Activated B cell treated with CpG ODN at 0.5 μM for 24 hours (primary cell): ENCODE measurements around the gene PBXIP1. TPM values are rescaled to one million over a fixed set of nuclear protein-coding genes. Genes with fewer than 3 reads are reported as not detected.

Experiments
- ATAC-seq: fragments of 200-7000 bp; cut with Tn5 transposase; one replicate; pipeline ENCODE4 v1.10.0; 2021; ENCODE audit warnings: low read depth, mild to moderate bottlenecking, moderate library complexity
- CTCF ChIA-PET: fragments of 350-600 bp; sonication (Branson Sonifier 250); formaldehyde crosslinking; loops from one replicate; lab custom pipeline; 2021; ENCODE audit warnings: antibody characterized with exemption; lab: Charles Lee
- POLR2A ChIA-PET: fragments of 350-600 bp; sonication (Branson Sonifier 250); formaldehyde crosslinking; loops from one replicate; lab custom pipeline; 2021; ENCODE audit warnings: antibody characterized with exemption; lab: Charles Lee
- DNase-seq: peaks from one replicate; pipeline ENCODE4 v3.0.0; 2022
- H3K27ac Mint-ChIP-seq: one replicate; pipeline ENCODE4 v1.8.0; 2020; ENCODE audit warnings: mixed read lengths
- H3K27me3 Mint-ChIP-seq: one replicate; pipeline ENCODE4 v1.8.0; 2021; ENCODE audit warnings: mixed read lengths
- H3K36me3 Mint-ChIP-seq: one replicate; pipeline ENCODE4 v1.8.0; 2021; ENCODE audit warnings: low read depth, mixed read lengths
- H3K4me1 Mint-ChIP-seq: one replicate; pipeline ENCODE4 v1.8.0; 2021; ENCODE audit warnings: mixed read lengths
- H3K4me3 Mint-ChIP-seq: one replicate; pipeline ENCODE4 v1.8.0; 2020; ENCODE audit warnings: mild to moderate bottlenecking, mixed read lengths
- H3K9me3 Mint-ChIP-seq: one replicate; pipeline ENCODE4 v1.8.0; 2020; ENCODE audit warnings: mixed read lengths
- CTCF ChIP-seq: fragments of 200-600 bp; IDR thresholded peaks from one replicate; pipeline ENCODE4 v1.8.0; 2022; ENCODE audit warnings: antibody characterized with exemption, mild to moderate bottlenecking
- intact Hi-C: fragments of 100-400 bp; cut with micrococcal nuclease; formaldehyde crosslinking; loops from one replicate; pipeline ENCODE4 v1.15.1; 2024
- total RNA-seq: library from RNA; stranded (reverse); gene quantifications from 2 replicates; pipeline ENCODE4 v1.2.3, GENCODE V29; 2022

PBXIP1 gene
- total RNA-seq, 1 donor from 2014 or later = 42.4 TPM

GRCh38 chr1:154934358-154934948, 21.4 kb downstream of the PBXIP1 start:
- CTCF ChIA-PET = no interaction called here
- Mint-ChIP-seq H3K9me3 (no peaks in the 10 kb centered on the region), H3K36me3 (peaks cover 26% of the 10 kb centered on the region), H3K27me3 (no peaks in the 10 kb centered on the region), H3K4me3 (no peak overlapping the region), H3K27ac (no peak overlapping the region), H3K4me1 (peaks cover 41% of the 10 kb centered on the region)
- no peak for TF ChIP-seq CTCF
- intact Hi-C loops = loop anchor here (10.0 kb wide), 1 partner anchor 70 kb away; no protein-coding TSS in a partner anchor
- ATAC-seq = no peak
- no peak for DNase-seq
- POLR2A ChIA-PET = interaction anchor here (0.7 to 1.1 kb wide), 2 partner anchors 24 to 39 kb away, joined by 3 read pairs; no protein-coding TSS in a partner anchor

- Mint-ChIP-seq H3K9me3 (no peaks in the 10 kb centered on the region), H3K36me3 (peaks cover 39% of the 10 kb centered on the region), H3K27me3 (no peaks in the 10 kb centered on the region), H3K4me3 (no peak overlapping the region), H3K27ac (no peak overlapping the region), H3K4me1 (peaks cover 20% of the 10 kb centered on the region)
- CTCF ChIA-PET = no interaction called here
- no peak for DNase-seq
- no peak for ATAC-seq
- POLR2A ChIA-PET = no interaction called here
- no peak for TF ChIP-seq CTCF
- intact Hi-C loops = loop anchor here (10.0 kb wide), 1 partner anchor 67 kb away; no protein-coding TSS in a partner anchor
Observed at GRCh38 chr1:154931940-154932487, 23.9 kb downstream of the PBXIP1 start.

GRCh38 chr1:154926201-154926600, 29.7 kb downstream of the PBXIP1 start:
- ATAC-seq = no peak
- no peaks in the 10 kb centered on the region for H3K27me3 Mint-ChIP-seq
- no peak overlapping the region for H3K4me3 Mint-ChIP-seq
- CTCF ChIA-PET = no interaction called here
- no peak for TF ChIP-seq CTCF
- peaks cover 66% of the 10 kb centered on the region for H3K36me3 Mint-ChIP-seq
- DNase-seq = no peak
- peaks cover 7% of the 10 kb centered on the region for H3K4me1 Mint-ChIP-seq
- intact Hi-C loops = no loop called here
- H3K27ac Mint-ChIP-seq = no peak overlapping the region
- H3K9me3 Mint-ChIP-seq = no peaks in the 10 kb centered on the region
- POLR2A ChIA-PET = interaction anchor here (2.0 kb wide), 1 partner anchor 10 kb away, joined by 9 read pairs; the partner anchor contains the start of gene PMVK

GRCh38 chr1:154925335-154926170, 30.3 kb downstream of the PBXIP1 start:
- H3K27me3 Mint-ChIP-seq = no peaks in the 10 kb centered on the region
- peaks cover 65% of the 10 kb centered on the region for H3K36me3 Mint-ChIP-seq
- intact Hi-C loops = no loop called here
- no peak overlapping the region for H3K4me3 Mint-ChIP-seq
- no peak overlapping the region for H3K27ac Mint-ChIP-seq
- no peaks in the 10 kb centered on the region for H3K9me3 Mint-ChIP-seq
- TF ChIP-seq CTCF = no peak
- ChIA-PET POLR2A (interaction anchor here (2.0 kb wide), 1 partner anchor 11 kb away, joined by 9 read pairs; the partner anchor contains the start of gene PMVK), CTCF (no interaction called here)
- peaks cover 7% of the 10 kb centered on the region for H3K4me1 Mint-ChIP-seq
- DNase-seq = no peak
- ATAC-seq = no peak

GRCh38 chr1:154923695-154924094, 32.2 kb downstream of the PBXIP1 start:
- Mint-ChIP-seq H3K27ac (no peak overlapping the region), H3K27me3 (no peaks in the 10 kb centered on the region), H3K4me1 (peaks cover 7% of the 10 kb centered on the region), H3K36me3 (peaks cover 53% of the 10 kb centered on the region), H3K9me3 (no peaks in the 10 kb centered on the region), H3K4me3 (no peak overlapping the region)
- ATAC-seq = no peak
- ChIA-PET CTCF (no interaction called here), POLR2A (no interaction called here)
- intact Hi-C loops = no loop called here
- no peak for TF ChIP-seq CTCF
- DNase-seq = no peak
